Keratinocyte (primary cell): Measurements from ENCODE around the gene SURF4. TPM values are rescaled to one million over a fixed set of nuclear protein-coding genes. Genes with fewer than 3 reads are reported as not detected.

Experiments used
- DNase-seq: peaks from one replicate; pipeline ENCODE4 v3.0.0-alpha.2; 2011; ENCODE audit warnings: low read depth, missing footprints, low spot score
- FAIRE-seq: peaks from 2 replicates; lab custom pipeline; 2011; peaks lifted over from hg19 to GRCh38; lab: Jason Lieb, UNC
- H2AFZ ChIP-seq: 2 replicates; pipeline ENCODE4 v1.6.0; 2012; ENCODE audit warnings: low read length, control low read depth, inconsistent platforms; ENCODE audit not compliant: control insufficient read depth
- H3K27ac ChIP-seq: 2 replicates; pipeline ENCODE4 v1.5.1; 2011; ENCODE audit warnings: low read length; ENCODE audit not compliant: control insufficient read depth, insufficient read depth
- H3K27me3 ChIP-seq: 3 replicates; pipeline ENCODE4 v1.6.0; 2011; ENCODE audit warnings: low read length; ENCODE audit not compliant: control insufficient read depth, insufficient read depth; ENCODE audit errors: extremely low read depth
- H3K36me3 ChIP-seq, 2 experiments: 2 replicates in 1 of 2; 3 replicates in 1 of 2; pipeline ENCODE4 v1.5.1; 2011; ENCODE audit warnings: low read length in 2 of 2, mild to moderate bottlenecking in 1 of 2; ENCODE audit not compliant: control insufficient read depth in 2 of 2, insufficient read depth in 2 of 2; ENCODE audit errors: extremely low read depth in 1 of 2
- H3K4me1 ChIP-seq: 3 replicates; pipeline ENCODE4 v1.5.1; 2011; ENCODE audit warnings: low read length; ENCODE audit not compliant: control insufficient read depth, insufficient read depth; ENCODE audit errors: extremely low read depth
- H3K4me2 ChIP-seq: 3 replicates; pipeline ENCODE4 v1.6.0; 2011; ENCODE audit warnings: low read depth, low read length; ENCODE audit not compliant: control insufficient read depth, insufficient read depth; ENCODE audit errors: extremely low read depth
- H3K4me3 ChIP-seq, 3 experiments: fragments of 200-600 bp in 1 of 3; sonication (generic) in 1 of 3; 2 replicates in 2 of 3; 3 replicates in 1 of 3; pipeline ENCODE4 v1.5.1; 2011 to 2016; ENCODE audit warnings: low read length in 3 of 3, mild to moderate bottlenecking in 3 of 3, control low read depth in 2 of 3, inconsistent platforms in 1 of 3, low read depth in 1 of 3, mixed read lengths in 1 of 3, mixed run types in 1 of 3, moderate library complexity in 1 of 3; ENCODE audit not compliant: control insufficient read depth in 2 of 3, insufficient read depth in 2 of 3; ENCODE audit errors: extremely low read depth in 1 of 3
- H3K79me2 ChIP-seq: 2 replicates; pipeline ENCODE4 v1.6.0; 2012; ENCODE audit warnings: low read length; ENCODE audit not compliant: control insufficient read depth, insufficient read depth
- H3K9ac ChIP-seq: 3 replicates; pipeline ENCODE4 v1.6.0; 2011; ENCODE audit warnings: low read length; ENCODE audit not compliant: control insufficient read depth, insufficient read depth; ENCODE audit errors: extremely low read depth
- H3K9me1 ChIP-seq: 3 replicates; pipeline ENCODE4 v1.6.0; 2011; ENCODE audit warnings: low read length; ENCODE audit not compliant: control insufficient read depth, insufficient read depth; ENCODE audit errors: extremely low read depth
- H3K9me3 ChIP-seq: 2 replicates; pipeline ENCODE4 v1.5.1; 2012; ENCODE audit warnings: low read depth, low read length; ENCODE audit not compliant: control insufficient read depth
- H4K20me1 ChIP-seq: 3 replicates; pipeline ENCODE4 v1.6.0; 2011; ENCODE audit warnings: low read length; ENCODE audit not compliant: control insufficient read depth, insufficient read depth; ENCODE audit errors: extremely low read depth
- CTCF ChIP-seq, 3 experiments: IDR thresholded peaks in 1 of 3; conservative IDR thresholded peaks in 1 of 3; optimal IDR thresholded peaks in 1 of 3; 2 replicates in 2 of 3; 3 replicates in 1 of 3; pipeline versions ENCODE3 to v1.5.1; 2011; ENCODE audit warnings: low read length in 3 of 3, mild to moderate bottlenecking in 3 of 3, moderate library complexity in 2 of 3, control low read depth in 1 of 3, inconsistent platforms in 1 of 3; ENCODE audit not compliant: insufficient read depth in 2 of 3; ENCODE audit errors: extremely low read depth in 1 of 3
- EZH2 ChIP-seq: IDR thresholded peaks from one replicate; pipeline ENCODE4 v1.6.1; 2012; ENCODE audit warnings: inconsistent platforms, mild to moderate bottlenecking, low read length, moderate library complexity
- dilution Hi-C: fragments of 300-500 bp; cut with MboI; formaldehyde crosslinking; loops from one replicate; pipeline ENCODE4 v1.7.0; 2020; ENCODE audit warnings: low sequenced_read_pairs; ENCODE audit not compliant: extremely low pct_ligation_motif_present
- polyA plus RNA-seq, 5 experiments: library from polyadenylated mRNA; depleted of rRNA in 3 of 5; stranded (reverse) in 3 of 5; stranded (forward) in 1 of 5; unstranded in 1 of 5; fragments of >200 nt; gene quantifications; 1 replicate in 1 of 5; 2 replicates in 3 of 5; 3 replicates in 1 of 5; pipeline versions ENCODE4 v1.2.1 to v1.2.3, GENCODE V29; 2011 to 2012; ENCODE audit warnings: missing spikeins in 2 of 5, low read depth in 1 of 5, low replicate concordance in 1 of 5

The SURF4 gene
- polyA plus RNA-seq, 1 donor (not counting 4 experiments of a cell fraction or from before 2014, with no cell fraction given): 153 TPM

- Histone ChIP-seq H3K4me1 (peaks cover 6% of the 10 kb centered on the region), H3K79me2 (peaks cover 11% of the 10 kb centered on the region), H3K36me3 (no peaks in the 10 kb centered on the region), H3K4me2 (no peak overlapping the region), H2AFZ (no peak overlapping the region), H3K9me1 (no peaks in the 10 kb centered on the region), H3K9me3 (no peaks in the 10 kb centered on the region), H3K27ac (no peak overlapping the region), H3K9ac (no peak overlapping the region), H3K27me3 (no peaks in the 10 kb centered on the region), H3K4me3 (no peak overlapping the region), H4K20me1 (peaks cover 2% of the 10 kb centered on the region)
- FAIRE-seq: no peak
- DNase-seq: no peak
- no peak for TF ChIP-seq EZH2
- dilution Hi-C loops: no loop called here
Observed at GRCh38 chr9:133379153-133380086, 3.6 kb upstream of the SURF4 start.

DNA sequence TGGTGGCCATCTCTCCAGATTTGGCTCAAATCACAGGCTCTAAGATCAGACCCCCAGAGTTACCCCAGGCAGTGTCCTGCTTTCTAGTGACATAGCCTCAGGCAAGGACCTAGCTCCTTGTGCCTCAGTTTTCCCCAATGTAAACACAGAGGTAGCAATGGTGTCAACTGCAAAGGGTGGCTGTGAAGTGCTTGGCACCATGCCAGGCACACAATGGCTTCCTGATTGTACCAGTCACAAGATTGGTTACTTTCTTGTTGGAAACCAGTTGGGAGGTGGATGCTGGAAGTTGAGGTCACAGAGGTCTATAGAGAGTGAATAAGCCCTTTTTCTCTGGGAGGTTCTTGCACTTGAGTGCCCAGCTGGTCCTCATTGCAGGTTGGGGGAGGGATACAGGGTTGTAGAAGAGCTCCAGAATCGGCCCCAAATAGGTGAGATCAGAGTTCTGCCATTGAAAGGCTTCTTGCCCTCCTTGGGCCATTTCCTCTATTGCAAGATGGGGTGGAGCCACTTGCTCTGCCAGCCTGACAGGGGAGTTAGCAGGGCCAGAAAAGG lies 2.6 kb upstream of the SURF4 start:
- no peaks in the 10 kb centered on the region for H3K9me1 ChIP-seq
- peaks cover 20% of the 10 kb centered on the region for H3K79me2 ChIP-seq
- dilution Hi-C loops: no loop called here
- no peaks in the 10 kb centered on the region for H3K9me3 ChIP-seq
- H3K4me2 ChIP-seq: no peak overlapping the region
- H4K20me1 ChIP-seq: peaks cover 2% of the 10 kb centered on the region
- FAIRE-seq: no peak
- no peak overlapping the region for H3K27ac ChIP-seq
- H3K4me3 ChIP-seq: no peak overlapping the region
- no peak overlapping the region for H2AFZ ChIP-seq
- H3K4me1 ChIP-seq: peaks cover 13% of the 10 kb centered on the region
- DNase-seq: no peak
- TF ChIP-seq EZH2 (no peak), CTCF (optimal IDR thresholded peaks at IDR 0.05 in 1 of 3, IDR thresholded peaks at IDR 0.05 in 1 of 3, conservative IDR thresholded peaks at IDR 0.05 in 1 of 3; ENCODE audit: extremely low read depth in 1 of 3, insufficient read depth in 2 of 3, low read length in 3 of 3) (no peak)
- no peaks in the 10 kb centered on the region for H3K27me3 ChIP-seq
- no peak overlapping the region for H3K9ac ChIP-seq
- no peaks in the 10 kb centered on the region for H3K36me3 ChIP-seq
